CD14-positive monocyte (primary cell): Measurements from ENCODE around the gene TNIP2. TPM values are rescaled to one million over a fixed set of nuclear protein-coding genes. Genes with fewer than 3 reads are reported as not detected.

ENCODE experiments used
- DNase-seq, 3 donors: peaks; one replicate each; pipeline ENCODE4 v3.0.0-alpha.2; 2011 to 2022
- H2AFZ ChIP-seq: 2 replicates; pipeline ENCODE4 v1.6.0; 2012; ENCODE audit warnings: mild to moderate bottlenecking, low read depth, low read length, inconsistent platforms; ENCODE audit not compliant: insufficient read depth, poor library complexity, severe bottlenecking
- H3K27ac ChIP-seq, 2 donors: 1 replicate in 1 of 2; 2 replicates in 1 of 2; pipeline ENCODE4 v1.5.1; 2012 to 2013; ENCODE audit warnings: low read length in 2 of 2, control low read depth in 1 of 2, inconsistent platforms in 1 of 2, low read depth in 1 of 2, mild to moderate bottlenecking in 1 of 2
- H3K27me3 ChIP-seq, 2 donors: one replicate each; pipeline versions ENCODE4 v1.6.0 to v1.6.1; 2011 to 2013; ENCODE audit warnings: low read length in 2 of 2; ENCODE audit not compliant: control insufficient read depth in 2 of 2, insufficient read depth in 2 of 2
- H3K36me3 ChIP-seq, 2 donors: replicated peaks in 1 of 2; 1 replicate in 1 of 2; 2 replicates in 1 of 2; pipeline versions ENCODE4 v1.5.1 to v1.6.1; 2012 to 2013; ENCODE audit warnings: low read length in 2 of 2, control low read depth in 1 of 2, inconsistent platforms in 1 of 2, mild to moderate bottlenecking in 1 of 2; ENCODE audit not compliant: insufficient read depth in 2 of 2, control insufficient read depth in 1 of 2
- H3K4me1 ChIP-seq, 2 donors: 1 replicate in 1 of 2; 2 replicates in 1 of 2; pipeline versions ENCODE4 v1.5.1 to v1.6.1; 2012 to 2013; ENCODE audit warnings: low read length in 2 of 2, control low read depth in 1 of 2, inconsistent platforms in 1 of 2, mild to moderate bottlenecking in 1 of 2, moderate library complexity in 1 of 2; ENCODE audit not compliant: insufficient read depth in 2 of 2, control insufficient read depth in 1 of 2
- H3K4me2 ChIP-seq: replicated peaks from 2 replicates; pipeline ENCODE3; 2012; ENCODE audit warnings: low read length, moderate library complexity, mild to moderate bottlenecking; ENCODE audit not compliant: poor library complexity, severe bottlenecking; ENCODE audit errors: extremely low read depth
- H3K4me3 ChIP-seq, 3 experiments: fragments of 200-600 bp in 1 of 3; sonication (generic) in 1 of 3; replicated peaks in 1 of 3; 1 replicate in 2 of 3; 2 replicates in 1 of 3; pipeline ENCODE4 v1.5.1; 2011 to 2013; ENCODE audit warnings: low read length in 3 of 3, mild to moderate bottlenecking in 3 of 3, control low read depth in 2 of 3, low read depth in 2 of 3, inconsistent platforms in 1 of 3, moderate library complexity in 1 of 3
- H3K79me2 ChIP-seq: 2 replicates; pipeline ENCODE4 v1.6.0; 2012; ENCODE audit warnings: mild to moderate bottlenecking, control low read depth, inconsistent platforms, low read length, moderate library complexity; ENCODE audit not compliant: insufficient read depth
- H3K9ac ChIP-seq: 2 replicates; pipeline ENCODE4 v1.6.0; 2017; ENCODE audit warnings: low read length, mild to moderate bottlenecking; ENCODE audit not compliant: insufficient read depth, poor library complexity, severe bottlenecking
- H3K9me3 ChIP-seq, 2 donors: replicated peaks in 1 of 2; 1 replicate in 1 of 2; 2 replicates in 1 of 2; pipeline versions ENCODE4 v1.5.1 to v1.6.1; 2012 to 2013; ENCODE audit warnings: low read length in 2 of 2, control low read depth in 1 of 2; ENCODE audit not compliant: control insufficient read depth in 1 of 2, insufficient read depth in 1 of 2
- H4K20me1 ChIP-seq: 2 replicates; pipeline ENCODE4 v1.6.0; 2012; ENCODE audit warnings: mild to moderate bottlenecking, low read length, control low read depth, moderate library complexity; ENCODE audit not compliant: insufficient read depth
- H3K27ac Mint-ChIP-seq, 7 donors: one replicate each; pipeline ENCODE4 v1.8.0; 2020; ENCODE audit warnings: mild to moderate bottlenecking in 7 of 7, mixed read lengths in 7 of 7, moderate library complexity in 6 of 7, inconsistent platforms in 2 of 7
- H3K27me3 Mint-ChIP-seq, 3 donors: one replicate each; pipeline ENCODE4 v1.8.0; 2021 to 2022; ENCODE audit warnings: low read depth in 3 of 3, mild to moderate bottlenecking in 3 of 3, mixed read lengths in 3 of 3, moderate library complexity in 3 of 3, inconsistent platforms in 1 of 3
- H3K36me3 Mint-ChIP-seq, 2 donors: one replicate each; pipeline ENCODE4 v1.8.0; 2020; ENCODE audit warnings: mixed read lengths in 2 of 2, inconsistent platforms in 1 of 2, mild to moderate bottlenecking in 1 of 2
- H3K4me1 Mint-ChIP-seq: one replicate; pipeline ENCODE4 v1.8.0; 2020; ENCODE audit warnings: mild to moderate bottlenecking, mixed read lengths
- H3K4me3 Mint-ChIP-seq, 2 donors: one replicate each; pipeline ENCODE4 v1.8.0; 2020; ENCODE audit warnings: mild to moderate bottlenecking in 2 of 2, mixed read lengths in 2 of 2, moderate library complexity in 1 of 2
- H3K9me3 Mint-ChIP-seq, 7 donors: one replicate each; pipeline ENCODE4 v1.8.0; 2020 to 2022; ENCODE audit warnings: mixed read lengths in 7 of 7, mild to moderate bottlenecking in 6 of 7, moderate library complexity in 6 of 7, inconsistent platforms in 2 of 7
- WGBS: methylation state at CpG from one replicate; pipeline ENCODE4 v1.1.5; 2013; ENCODE audit warnings: missing lambda C conversion rate; ENCODE audit not compliant: insufficient coverage; 5-methylcytosine and 5-hydroxymethylcytosine counted together
- intact Hi-C, 2 donors: fragments of 100-400 bp; cut with micrococcal nuclease; formaldehyde crosslinking; loops; one replicate each; pipeline versions ENCODE4 v1.15.0 to v1.15.1; 2023
- polyA plus RNA-seq, 3 donors: library from polyadenylated mRNA; depleted of rRNA in 1 of 3; unstranded in 2 of 3; stranded (reverse) in 1 of 3; fragments of 300-500 nt in 2 of 3; fragments of >200 nt in 1 of 3; fragmentation: Illumina TruSeq in 2 of 3; gene quantifications; 1 replicate in 2 of 3; 2 replicates in 1 of 3; pipeline ENCODE4 v1.2.3, GENCODE V29; 2012 to 2021
- TF ChIP-seq, protein P1 (sequence below): fragments of 200-600 bp; IDR thresholded peaks from one replicate; pipeline ENCODE4 v1.8.0; 2022; ENCODE audit warnings: antibody characterized with exemption, mild to moderate bottlenecking

The TNIP2 gene
- polyA plus RNA-seq, 3 donors: 27.6 to 75.7 (median 28.2) TPM

DNA sequence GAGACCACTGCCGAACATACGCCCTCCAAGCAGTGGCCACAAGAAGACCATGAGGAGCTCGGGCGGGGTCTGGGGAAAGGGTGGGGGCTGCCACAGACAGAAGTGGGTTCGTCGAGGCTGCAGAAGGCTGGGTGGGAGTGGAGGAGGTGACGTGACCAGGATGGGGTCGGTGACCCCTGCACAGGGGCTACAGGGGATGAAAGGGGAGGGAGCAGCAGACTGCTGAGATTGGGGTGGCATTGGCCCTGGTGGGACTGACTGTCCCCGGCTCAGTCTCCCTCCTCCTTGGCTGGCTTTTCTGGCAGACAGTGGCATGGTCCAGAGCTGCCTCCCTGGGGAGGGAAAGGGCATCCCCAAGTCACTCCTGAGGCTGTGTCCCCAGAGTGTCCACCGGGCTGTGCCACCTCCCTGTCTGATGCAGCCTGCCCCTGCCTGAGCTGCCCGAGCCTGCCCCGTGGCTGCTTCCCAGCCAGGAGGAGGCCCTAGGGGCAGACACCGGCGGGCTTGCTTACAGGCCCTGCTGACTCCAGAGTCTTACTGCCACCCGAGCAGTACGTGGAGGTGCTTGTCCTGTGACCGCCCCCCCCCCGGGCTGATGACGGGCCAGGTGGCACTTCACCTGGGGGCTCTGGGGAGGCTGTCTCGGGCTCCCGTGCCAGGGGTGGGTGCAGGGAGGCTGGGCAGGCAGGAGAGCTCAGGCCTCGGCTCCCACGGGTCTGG lies 44.0 kb upstream of the TNIP2 start:
- Mint-ChIP-seq H3K27ac (peak overlapping the region; percentile 97 to 99 (median 99)), H3K36me3 (peaks cover 51 to 74% of the 10 kb centered on the region in 2 donors), H3K4me1 (peaks cover 77% of the 10 kb centered on the region), H3K9me3 (no peaks in the 10 kb centered on the region), H3K27me3 (peaks cover 0 to 4% (median 2%) of the 10 kb centered on the region in 3 donors), H3K4me3 (peak overlapping the region; percentile 96 to 97)
- peaks cover 41 to 44% of the 10 kb centered on the region in 2 donors for H3K36me3 ChIP-seq
- peak overlapping the region; percentile 96 for H3K9ac ChIP-seq
- H3K4me2 ChIP-seq: peak overlapping the region; percentile 98
- intact Hi-C loops: loop anchor here (2.0 to 5.0 kb wide), 4 partner anchors 15 to 43 kb away; partner anchors contain the start of genes ADD1 (in 1 of the 2) and TNIP2 (in 1 of the 2)
- peaks cover 92% of the 10 kb centered on the region for H4K20me1 ChIP-seq
- H3K9me3 ChIP-seq: no peaks in the 10 kb centered on the region
- no peaks in the 10 kb centered on the region for H3K27me3 ChIP-seq
- peak overlapping the region; percentile 99 to 100 for H3K27ac ChIP-seq
- TF ChIP-seq, protein P1, sequence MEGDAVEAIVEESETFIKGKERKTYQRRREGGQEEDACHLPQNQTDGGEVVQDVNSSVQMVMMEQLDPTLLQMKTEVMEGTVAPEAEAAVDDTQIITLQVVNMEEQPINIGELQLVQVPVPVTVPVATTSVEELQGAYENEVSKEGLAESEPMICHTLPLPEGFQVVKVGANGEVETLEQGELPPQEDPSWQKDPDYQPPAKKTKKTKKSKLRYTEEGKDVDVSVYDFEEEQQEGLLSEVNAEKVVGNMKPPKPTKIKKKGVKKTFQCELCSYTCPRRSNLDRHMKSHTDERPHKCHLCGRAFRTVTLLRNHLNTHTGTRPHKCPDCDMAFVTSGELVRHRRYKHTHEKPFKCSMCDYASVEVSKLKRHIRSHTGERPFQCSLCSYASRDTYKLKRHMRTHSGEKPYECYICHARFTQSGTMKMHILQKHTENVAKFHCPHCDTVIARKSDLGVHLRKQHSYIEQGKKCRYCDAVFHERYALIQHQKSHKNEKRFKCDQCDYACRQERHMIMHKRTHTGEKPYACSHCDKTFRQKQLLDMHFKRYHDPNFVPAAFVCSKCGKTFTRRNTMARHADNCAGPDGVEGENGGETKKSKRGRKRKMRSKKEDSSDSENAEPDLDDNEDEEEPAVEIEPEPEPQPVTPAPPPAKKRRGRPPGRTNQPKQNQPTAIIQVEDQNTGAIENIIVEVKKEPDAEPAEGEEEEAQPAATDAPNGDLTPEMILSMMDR: no peak
- peak overlapping the region; percentile 71 to 99 (median 86) for H3K4me3 ChIP-seq
- peak in 1 of 3 donors; percentile 52 for DNase-seq
- 41% methylated on average over 19 of the region's 23 CpGs for WGBS
- H3K79me2 ChIP-seq: peaks cover 100% of the 10 kb centered on the region
- H2AFZ ChIP-seq: no peak overlapping the region
- peaks cover 93 to 100% of the 10 kb centered on the region in 2 donors for H3K4me1 ChIP-seq

GRCh38 chr4:2799224-2799911 lies 43.2 kb upstream of the TNIP2 start:
- peaks cover 93 to 100% of the 10 kb centered on the region in 2 donors for H3K4me1 ChIP-seq
- no peaks in the 10 kb centered on the region for H3K27me3 ChIP-seq
- H3K36me3 ChIP-seq: peaks cover 33 to 36% of the 10 kb centered on the region in 2 donors
- peak overlapping the region; percentile 71 to 99 (median 86) for H3K4me3 ChIP-seq
- peak overlapping the region; percentile 98 for H3K4me2 ChIP-seq
- peaks cover 46 to 71% of the 10 kb centered on the region in 2 donors for H3K36me3 Mint-ChIP-seq
- no peak overlapping the region for H2AFZ ChIP-seq
- peak overlapping the region; percentile 97 to 99 (median 99) for H3K27ac Mint-ChIP-seq
- DNase-seq: peak; percentile 81 to 84 (median 81)
- no peaks in the 10 kb centered on the region for H3K9me3 Mint-ChIP-seq
- peak overlapping the region; percentile 99 to 100 for H3K27ac ChIP-seq
- 12% methylated on average over 12 of the region's 14 CpGs for WGBS
- no peaks in the 10 kb centered on the region for H3K9me3 ChIP-seq
- intact Hi-C loops: loop anchor here (2.0 to 5.0 kb wide), 4 partner anchors 15 to 43 kb away; partner anchors contain the start of genes ADD1 (in 1 of the 2) and TNIP2 (in 1 of the 2)
- H3K27me3 Mint-ChIP-seq: peaks cover 0 to 3% (median 2%) of the 10 kb centered on the region in 3 donors
- H3K4me3 Mint-ChIP-seq: peak overlapping the region; percentile 96 to 97
- peaks cover 77% of the 10 kb centered on the region for H3K4me1 Mint-ChIP-seq
- H3K9ac ChIP-seq: peak overlapping the region; percentile 96
- peaks cover 92% of the 10 kb centered on the region for H4K20me1 ChIP-seq
- TF ChIP-seq, protein P1: no peak
- H3K79me2 ChIP-seq: peaks cover 100% of the 10 kb centered on the region
